Testis (tissue), 3 donors: Measurements from ENCODE around the gene DLGAP4. TPM values are rescaled to one million over a fixed set of nuclear protein-coding genes. Genes with fewer than 3 reads are reported as not detected.

Experiments used
- DNase-seq: peaks from one replicate; pipeline ENCODE4 v3.0.0-alpha.2; 2019
- H3K27ac ChIP-seq, 2 donors: fragments of 200-600 bp; sonication (generic); one replicate each; pipeline ENCODE4 v1.5.1; 2019
- H3K27me3 ChIP-seq: fragments of 200-600 bp; sonication (generic); one replicate; pipeline ENCODE4 v1.5.1; 2019
- H3K36me3 ChIP-seq: fragments of 200-600 bp; sonication (generic); one replicate; pipeline ENCODE4 v1.5.1; 2017; ENCODE audit warnings: low read depth; ENCODE audit errors: missing control alignments
- H3K4me1 ChIP-seq: fragments of 200-600 bp; sonication (generic); one replicate; pipeline ENCODE4 v1.5.1; 2019
- H3K4me3 ChIP-seq, 2 donors: fragments of 200-600 bp; sonication (generic); one replicate each; pipeline ENCODE4 v1.5.1; 2017 to 2019
- H3K9me3 ChIP-seq: fragments of 200-600 bp; sonication (generic); one replicate; pipeline ENCODE4 v1.5.1; 2017
- CTCF ChIP-seq, 3 experiments: fragments of 450-650 bp in 2 of 3; fragments of 200-600 bp in 1 of 3; sonication (generic) in 1 of 3; IDR thresholded peaks; one replicate each; pipeline ENCODE4 v1.5.1; 2016 to 2019; ENCODE audit warnings: antibody characterized with exemption in 3 of 3, mild to moderate bottlenecking in 2 of 3, moderate library complexity in 1 of 3
- POLR2A ChIP-seq: fragments of 450-650 bp; IDR thresholded peaks from one replicate; pipeline ENCODE4 v1.6.1; 2017; ENCODE audit warnings: antibody characterized with exemption, mild to moderate bottlenecking, moderate library complexity
- WGBS, 2 donors: methylation state at CpG; one replicate each; pipeline ENCODE4 v1.1.5; 2018; 5-methylcytosine and 5-hydroxymethylcytosine counted together
- intact Hi-C: fragments of 100-400 bp; cut with DNase I; formaldehyde crosslinking; loops from one replicate; pipeline ENCODE4 v1.15.1; 2023; ENCODE audit warnings: low total_unique reads
- polyA plus RNA-seq: library from polyadenylated mRNA; stranded (reverse); fragments of 350-450 nt; fragmentation: Illumina TruSeq; extraction: RNeasy Lipid Tissue Mini Kit (QIAGEN cat#74804); gene quantifications from one replicate; pipeline ENCODE4 v1.2.3, GENCODE V29; 2014; ENCODE audit warnings: low read depth, low replicate concordance; ENCODE audit not compliant: insufficient read depth
- total RNA-seq, 2 donors: library from RNA; depleted of rRNA; stranded (reverse); fragments of >200 nt; gene quantifications; one replicate each; pipeline ENCODE4 v1.2.3, GENCODE V29; 2016

Gene DLGAP4
- total and polyA plus RNA-seq, 3 donors from 2014 or later = 69.1 to 110 (median 110) TPM

GRCh38 chr20:36359668-36360406 lies 53.7 kb downstream of the DLGAP4 start:
- no peak overlapping the region for H3K4me3 ChIP-seq
- H3K36me3 ChIP-seq = no peaks in the 10 kb centered on the region
- H3K4me1 ChIP-seq = no peaks in the 10 kb centered on the region
- no peaks in the 10 kb centered on the region for H3K9me3 ChIP-seq
- no peak for TF ChIP-seq POLR2A
- no peak for TF ChIP-seq CTCF (IDR thresholded peaks at IDR 0.05)
- intact Hi-C loops = no loop called here
- H3K27me3 ChIP-seq = no peaks in the 10 kb centered on the region
- WGBS, 2 donors = 82 to 83% methylated on average over 8 to 11 of the region's 11 CpGs
- no peak overlapping the region for H3K27ac ChIP-seq
- DNase-seq = no peak

- WGBS, 2 donors = 72 to 75% methylated on average over 10 of the region's 10 CpGs
- H3K9me3 ChIP-seq = no peaks in the 10 kb centered on the region
- H3K4me1 ChIP-seq = no peaks in the 10 kb centered on the region
- no peak overlapping the region for H3K4me3 ChIP-seq
- no peak for DNase-seq
- intact Hi-C loops = no loop called here
- no peak overlapping the region for H3K27ac ChIP-seq
- no peaks in the 10 kb centered on the region for H3K27me3 ChIP-seq
- no peaks in the 10 kb centered on the region for H3K36me3 ChIP-seq
- TF ChIP-seq CTCF (IDR thresholded peaks at IDR 0.05) (no peak), POLR2A (no peak)
Observed at GRCh38 chr20:36360429-36360828, 54.3 kb downstream of the DLGAP4 start.

- Histone ChIP-seq H3K27me3 (no peaks in the 10 kb centered on the region), H3K36me3 (no peaks in the 10 kb centered on the region), H3K4me1 (no peaks in the 10 kb centered on the region), H3K27ac (no peak overlapping the region), H3K4me3 (no peak overlapping the region), H3K9me3 (no peaks in the 10 kb centered on the region)
- WGBS, 2 donors = 74 to 78% methylated on average over 9 of the region's 9 CpGs
- no peak for DNase-seq
- TF ChIP-seq CTCF (IDR thresholded peaks at IDR 0.05) (no peak), POLR2A (no peak)
- intact Hi-C loops = no loop called here
Observed at GRCh38 chr20:36361406-36361805, 55.3 kb downstream of the DLGAP4 start.

- H3K27me3 ChIP-seq = no peaks in the 10 kb centered on the region
- intact Hi-C loops = no loop called here
- H3K36me3 ChIP-seq = no peaks in the 10 kb centered on the region
- no peak for DNase-seq
- H3K4me3 ChIP-seq = no peak overlapping the region
- no peaks in the 10 kb centered on the region for H3K9me3 ChIP-seq
- no peak overlapping the region for H3K27ac ChIP-seq
- 86 to 88% methylated on average over 3 of the region's 3 CpGs for WGBS, 2 donors
- TF ChIP-seq CTCF (IDR thresholded peaks at IDR 0.05) = no peak
- TF ChIP-seq POLR2A = no peak
- H3K4me1 ChIP-seq = no peaks in the 10 kb centered on the region
Observed at GRCh38 chr20:36362261-36362660, 56.1 kb downstream of the DLGAP4 start.
